ENCODE measurements around the gene WDHD1.
"Not testable (repeated sequence)": the region's sequence is repeated elsewhere in the genome, so short reads cannot be mapped to it uniquely, and the experiment has no call there.

The WDHD1 gene

GRCh38 chr14:54908973-54909372 is 117.9 kb downstream of the WDHD1 start:
- not testable (repeated sequence) for DNase-seq (ENCODE audit: low read depth)

DNA sequence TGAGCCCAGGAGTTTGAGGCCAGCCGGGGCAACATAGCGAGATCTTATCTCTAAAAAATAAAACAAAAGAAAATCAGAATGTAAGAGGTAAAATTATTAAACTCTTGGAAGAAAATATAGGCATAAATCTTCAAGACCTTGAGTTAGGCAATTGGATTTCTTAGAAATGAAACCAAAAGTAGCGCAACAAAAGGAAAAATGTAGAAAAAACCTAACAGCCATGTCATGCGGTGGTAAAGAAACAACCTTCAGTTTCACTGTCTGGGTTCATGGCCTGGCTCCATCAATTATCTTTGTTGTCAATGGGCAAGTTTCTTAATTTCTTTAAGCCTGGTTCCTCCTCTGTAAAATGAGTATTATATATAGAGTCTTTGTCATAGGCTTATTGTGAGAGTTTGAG is 118.7 kb downstream of the WDHD1 start:
- DNase-seq (ENCODE audit: low read depth), result no peak

- DNase-seq (ENCODE audit: low read depth), result no peak
Measured at GRCh38 chr14:54906075-54906474, 120.8 kb downstream of the WDHD1 start.

GRCh38 chr14:54902521-54903420 is 124.1 kb downstream of the WDHD1 start, which contains the start of gene GCH1:
GCH1 (minus strand) TSS chr14:54902826; CDS start chr14:54902663, 163 bp downstream.
- DNase-seq (ENCODE audit: low read depth), result peak; percentile 71

GRCh38 chr14:54902143-54902520 is 124.8 kb downstream of the WDHD1 start:
- DNase-seq (ENCODE audit: low read depth), result peak; percentile 73

- no peak for DNase-seq (ENCODE audit: low read depth)
Measured at GRCh38 chr14:54901380-54902142, 125.3 kb downstream of the WDHD1 start.

DNA sequence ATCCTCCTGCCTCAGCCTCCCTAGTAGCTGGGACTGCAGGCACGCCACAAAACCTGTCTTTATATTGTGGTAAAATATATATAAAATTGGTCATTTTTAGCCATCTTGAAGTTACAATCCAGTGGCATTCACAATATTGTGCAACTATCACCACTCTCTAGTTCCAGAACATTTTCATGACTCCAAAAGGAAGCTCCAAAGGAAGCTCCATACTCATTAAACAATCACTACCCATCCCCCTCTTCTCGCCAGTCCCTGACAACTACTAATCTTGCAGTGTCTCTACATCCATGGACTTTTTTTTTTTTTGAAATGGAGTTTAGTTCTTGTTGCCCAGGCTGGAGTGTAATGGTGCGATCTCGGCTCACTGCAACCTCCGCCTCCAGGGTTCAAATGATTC is 127.3 kb downstream of the WDHD1 start:
- no peak for DNase-seq (ENCODE audit: low read depth)

DNA sequence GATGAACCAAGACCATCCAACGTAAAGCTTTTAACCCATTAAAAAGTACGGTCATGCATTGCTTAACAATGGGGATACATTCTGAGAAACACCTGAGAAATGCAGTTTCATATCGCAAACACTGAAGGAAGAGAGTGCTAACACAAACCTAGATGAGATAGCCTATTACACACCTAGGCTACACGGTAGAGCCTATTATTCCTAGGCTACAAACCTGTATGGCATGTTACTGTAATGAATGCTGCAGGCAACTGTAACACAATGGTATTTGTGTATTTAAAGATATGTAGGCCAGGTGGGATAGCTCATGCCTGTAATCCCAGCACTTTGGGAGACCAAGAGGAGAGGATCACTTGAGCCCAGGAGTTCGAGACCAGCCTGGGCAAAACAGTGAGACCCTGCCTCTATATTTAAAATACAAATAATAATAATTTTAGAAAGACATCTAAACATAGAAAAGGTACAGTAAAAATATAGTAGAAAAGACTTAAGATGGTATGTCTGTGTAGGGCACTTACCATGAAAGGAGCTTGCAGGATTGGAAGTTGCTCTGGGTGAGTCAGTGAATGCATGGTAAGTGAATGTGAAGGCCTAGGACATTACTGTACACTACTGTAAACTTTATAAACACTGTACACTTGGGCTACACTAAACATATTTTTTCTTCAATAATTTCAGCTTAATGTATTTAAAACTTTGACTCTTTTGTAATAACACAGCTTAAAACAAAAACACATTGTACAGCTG is 128.9 kb downstream of the WDHD1 start:
- not testable (repeated sequence) for DNase-seq (ENCODE audit: low read depth)

DNA sequence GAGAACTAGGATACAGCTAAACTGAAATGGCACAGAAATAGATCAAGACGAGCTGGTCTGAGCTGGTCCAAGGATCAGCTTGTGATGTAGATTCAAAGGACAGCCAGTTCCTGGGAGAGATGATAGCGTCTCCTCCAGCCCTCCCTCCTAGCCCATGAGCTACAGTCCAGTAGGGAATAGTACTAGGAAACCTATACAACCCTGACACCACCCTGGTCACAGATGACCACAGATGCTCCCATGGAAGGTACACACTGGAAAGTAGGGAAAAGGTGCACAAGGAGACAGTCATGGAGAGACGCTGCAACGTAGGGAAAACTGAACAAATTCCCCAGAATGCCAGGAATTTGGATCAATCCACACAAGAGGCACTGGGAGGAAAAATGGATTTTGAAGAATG is 131.2 kb downstream of the WDHD1 start:
- DNase-seq (ENCODE audit: low read depth), result no peak

DNA sequence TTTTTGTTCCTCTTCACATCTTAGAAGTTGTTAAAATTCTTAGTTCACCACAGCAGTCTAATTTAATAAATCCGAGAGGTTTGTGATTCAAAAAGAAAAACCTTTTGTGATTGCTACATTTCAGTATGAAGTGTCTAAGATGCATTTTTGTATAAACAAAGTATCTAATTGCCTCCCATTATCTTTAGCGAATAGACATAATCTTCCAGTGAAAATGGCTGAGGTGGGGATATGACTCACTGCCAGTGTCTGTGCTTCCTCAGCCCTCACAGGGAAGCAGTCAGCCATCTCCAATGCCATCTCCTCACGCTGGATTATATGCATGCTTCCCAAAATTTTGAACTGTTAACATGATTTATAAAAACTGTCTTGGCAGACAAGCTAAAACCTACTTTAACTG is 131.9 kb downstream of the WDHD1 start:
- no peak for DNase-seq (ENCODE audit: low read depth)

DNA sequence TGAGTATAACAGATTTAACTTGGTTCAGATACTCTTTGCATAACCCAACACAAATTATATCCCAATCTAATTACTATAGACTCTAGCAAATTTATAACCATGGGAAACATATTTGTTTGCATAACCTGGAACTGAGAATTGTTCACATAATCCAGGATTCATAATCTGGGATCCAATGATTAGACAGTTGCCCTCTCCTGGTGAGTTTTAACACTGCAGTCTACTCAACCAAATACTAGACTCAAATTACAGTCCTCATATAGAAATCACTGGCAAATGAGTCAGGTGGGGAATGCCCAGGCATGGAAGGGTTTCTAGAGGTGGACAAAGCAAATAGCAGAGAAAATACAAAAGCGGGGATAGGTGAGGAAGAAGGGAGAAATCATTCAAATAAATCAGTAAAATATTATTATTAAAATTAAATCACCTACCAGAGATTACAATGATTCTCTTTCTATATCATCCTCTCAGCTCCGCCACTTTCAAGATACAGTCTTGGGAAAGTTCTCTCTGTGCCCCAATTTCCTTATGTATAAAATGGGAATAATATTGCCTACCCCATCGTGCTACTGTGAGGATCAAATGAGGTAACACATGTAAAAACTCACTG is 133.6 kb downstream of the WDHD1 start:
- no peak for DNase-seq (ENCODE audit: low read depth)

DNA sequence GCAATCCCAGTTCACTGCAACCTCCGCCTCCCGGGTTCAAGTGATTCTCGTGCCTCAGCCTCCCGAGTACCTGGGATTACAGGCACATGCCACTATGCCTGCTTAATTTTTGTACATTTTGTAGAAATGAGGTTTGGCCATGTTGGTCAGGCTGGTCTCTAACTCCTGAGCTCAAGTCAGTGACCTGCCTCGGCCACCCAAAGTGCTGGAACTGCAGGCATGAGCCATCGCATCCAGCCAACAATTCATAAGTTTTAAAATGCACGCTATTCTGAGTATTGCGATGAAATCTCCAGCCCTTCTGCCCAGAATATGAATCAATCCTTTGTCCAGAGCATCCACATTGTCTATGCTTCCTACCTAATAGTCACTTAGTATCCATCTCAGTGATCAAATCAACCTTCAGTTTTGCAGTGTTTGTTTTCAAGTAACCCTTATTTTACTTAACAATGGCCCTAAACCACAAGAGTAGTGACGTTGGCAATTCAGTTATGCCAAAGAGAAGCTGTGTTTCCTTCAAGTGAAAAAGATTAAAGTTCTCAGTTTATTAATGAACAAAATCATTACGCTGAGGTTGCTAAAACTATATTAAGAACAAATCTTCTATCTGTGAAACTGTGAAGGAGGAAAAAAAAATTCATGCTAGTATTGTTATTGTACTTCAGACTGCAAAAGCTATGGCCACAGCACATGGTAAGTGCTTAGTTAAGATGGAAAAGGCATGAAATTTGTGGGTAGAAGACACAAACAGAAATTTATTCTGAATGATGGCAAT is 135.2 kb downstream of the WDHD1 start:
- no peak for DNase-seq (ENCODE audit: low read depth)

DNA sequence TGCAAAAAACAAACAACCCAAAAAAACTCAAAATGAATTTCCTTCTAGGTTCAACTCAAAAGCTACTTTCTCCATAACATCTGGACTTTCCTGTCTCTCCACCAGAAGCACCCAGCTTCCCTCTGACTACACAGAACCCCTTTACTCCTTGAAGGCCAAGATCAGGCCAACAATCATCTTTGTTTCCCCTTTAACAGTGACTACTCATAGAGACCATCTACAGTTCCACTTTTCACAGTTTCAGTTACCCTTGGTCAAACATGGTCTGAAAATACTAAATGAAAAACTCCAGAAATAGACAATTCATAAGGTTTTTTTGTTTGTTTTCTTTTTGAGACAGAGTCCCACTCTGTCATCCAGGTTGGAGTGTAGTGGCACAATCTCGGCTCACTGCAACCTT is 136.1 kb downstream of the WDHD1 start:
- no peak for DNase-seq (ENCODE audit: low read depth)

DNA sequence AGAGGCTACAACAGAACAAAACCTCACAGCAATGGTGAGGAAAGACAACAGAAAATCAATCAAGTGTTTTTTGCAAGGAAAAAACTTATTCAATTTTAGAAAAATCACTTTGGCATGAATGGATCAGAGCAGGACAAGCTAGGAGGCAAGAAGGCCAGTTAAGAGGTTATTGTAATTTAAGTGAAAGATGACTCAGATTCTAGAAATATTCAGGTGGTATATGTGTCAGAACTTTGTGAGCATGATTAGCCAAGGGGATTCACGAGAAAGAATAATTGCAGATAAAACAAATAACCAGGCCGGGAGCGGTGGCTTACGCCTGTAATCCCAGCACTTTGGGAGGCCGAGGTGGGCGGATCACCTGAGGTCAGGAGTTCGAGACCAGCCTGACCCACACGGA is 137.0 kb downstream of the WDHD1 start:
- no peak for DNase-seq (ENCODE audit: low read depth)
